ENCODE data around the gene EYA2.

GRCh38 chr20:47051936-47052526, 157.4 kb downstream of the EYA2 start:
- TF ChIP-seq SUZ12 (IDR thresholded peaks at IDR 0.05) (no peak), SP1 (IDR thresholded peaks at IDR 0.05) (no peak), FOXA1 (IDR thresholded peaks at IDR 0.05) (no peak), HDGF (IDR thresholded peaks at IDR 0.05; ENCODE audit: borderline replicate concordance) (no peak), ELF4 (IDR thresholded peaks at IDR 0.05) (no peak), TARDBP (IDR thresholded peaks at IDR 0.05) (no peak), ZNF384 (IDR thresholded peaks at IDR 0.05) (no peak), BHLHE40 (IDR thresholded peaks at IDR 0.05; ENCODE audit: borderline replicate concordance) (no peak), ARNT (IDR thresholded peaks at IDR 0.05) (no peak), FOXM1 (IDR thresholded peaks at IDR 0.05; ENCODE audit: borderline replicate concordance) (no peak)

All from HEK293T (cell line).